ENCODE measurements around the gene RAB10.
A peak's percentile ranks its signal among the peaks of the same experiment; 100 is the strongest.
"Not testable (repeated sequence)": the region's sequence is repeated elsewhere in the genome, so short reads cannot be mapped to it uniquely, and the experiment has no call there.

RAB10 gene

GRCh38 chr2:26016012-26016705 lies 17.7 kb upstream of the RAB10 start:
- Histone ChIP-seq H3K9me3 (ENCODE audit: control insufficient read depth, insufficient read depth, low read length) (no peaks in the 10 kb centered on the region), H3K4me1 (ENCODE audit: control insufficient read depth, insufficient read depth, low read length) (0 out of 2 replicates have a peak, but pooled peaks cover 3% of the 10 kb centered on the region), H3K36me3 (ENCODE audit: control insufficient read depth, insufficient read depth, low read length) (no peaks in the 10 kb centered on the region), H3K27ac (ENCODE audit: low read length) (no peak overlapping the region), H3K27me3 (ENCODE audit: control insufficient read depth, insufficient read depth, low read length) (no peaks in the 10 kb centered on the region), H3K4me3 (ENCODE audit: low read length) (no peak overlapping the region)
- no peak for DNase-seq (ENCODE audit: low read depth, low spot score)
- no CpG with 5 or more reads among the region's 13 CpGs for WGBS (ENCODE audit: insufficient coverage, insufficient read length)

GRCh38 chr2:26016706-26017045 lies 17.2 kb upstream of the RAB10 start:
- H3K4me1 ChIP-seq (ENCODE audit: control insufficient read depth, insufficient read depth, low read length); H3K9me3 ChIP-seq (ENCODE audit: control insufficient read depth, insufficient read depth, low read length); H3K27me3 ChIP-seq (ENCODE audit: control insufficient read depth, insufficient read depth, low read length); H3K4me3 ChIP-seq (ENCODE audit: low read length); H3K36me3 ChIP-seq (ENCODE audit: control insufficient read depth, insufficient read depth, low read length); DNase-seq (ENCODE audit: low read depth, low spot score); H3K27ac ChIP-seq (ENCODE audit: low read length): not testable (repeated sequence)
- WGBS (ENCODE audit: insufficient coverage, insufficient read length), result no CpG with 5 or more reads among the region's 4 CpGs

- H3K9me3 ChIP-seq (ENCODE audit: control insufficient read depth, insufficient read depth, low read length), result no peaks in the 10 kb centered on the region
- no peak overlapping the region for H3K27ac ChIP-seq (ENCODE audit: low read length)
- no peaks in the 10 kb centered on the region for H3K27me3 ChIP-seq (ENCODE audit: control insufficient read depth, insufficient read depth, low read length)
- H3K4me1 ChIP-seq (ENCODE audit: control insufficient read depth, insufficient read depth, low read length), result no peaks in the 10 kb centered on the region
- WGBS (ENCODE audit: insufficient coverage, insufficient read length), result no CpG with 5 or more reads among the region's 5 CpGs
- no peak overlapping the region for H3K4me3 ChIP-seq (ENCODE audit: low read length)
- H3K36me3 ChIP-seq (ENCODE audit: control insufficient read depth, insufficient read depth, low read length), result no peaks in the 10 kb centered on the region
- DNase-seq (ENCODE audit: low read depth, low spot score), result no peak
These were observed 16.3 kb upstream of the RAB10 start for GRCh38 chr2:26017464-26018183.

GRCh38 chr2:26018184-26019055 lies 15.5 kb upstream of the RAB10 start:
- H3K9me3 ChIP-seq (ENCODE audit: control insufficient read depth, insufficient read depth, low read length), result no peaks in the 10 kb centered on the region
- no peaks in the 10 kb centered on the region for H3K36me3 ChIP-seq (ENCODE audit: control insufficient read depth, insufficient read depth, low read length)
- H3K27me3 ChIP-seq (ENCODE audit: control insufficient read depth, insufficient read depth, low read length), result no peaks in the 10 kb centered on the region
- no peaks in the 10 kb centered on the region for H3K4me1 ChIP-seq (ENCODE audit: control insufficient read depth, insufficient read depth, low read length)
- H3K4me3 ChIP-seq (ENCODE audit: low read length), result no peak overlapping the region
- no peak for DNase-seq (ENCODE audit: low read depth, low spot score)
- H3K27ac ChIP-seq (ENCODE audit: low read length), result no peak overlapping the region
- no CpG with 5 or more reads among the region's 3 CpGs for WGBS (ENCODE audit: insufficient coverage, insufficient read length)

GRCh38 chr2:26020231-26020640 lies 13.6 kb upstream of the RAB10 start:
- H3K9me3 ChIP-seq (ENCODE audit: control insufficient read depth, insufficient read depth, low read length), result no peaks in the 10 kb centered on the region
- no CpG with 5 or more reads among the region's 4 CpGs for WGBS (ENCODE audit: insufficient coverage, insufficient read length)
- no peaks in the 10 kb centered on the region for H3K27me3 ChIP-seq (ENCODE audit: control insufficient read depth, insufficient read depth, low read length)
- DNase-seq (ENCODE audit: low read depth, low spot score), result no peak
- H3K4me3 ChIP-seq (ENCODE audit: low read length), result no peak overlapping the region
- no peaks in the 10 kb centered on the region for H3K4me1 ChIP-seq (ENCODE audit: control insufficient read depth, insufficient read depth, low read length)
- H3K27ac ChIP-seq (ENCODE audit: low read length), result no peak overlapping the region
- no peaks in the 10 kb centered on the region for H3K36me3 ChIP-seq (ENCODE audit: control insufficient read depth, insufficient read depth, low read length)

- H3K27ac ChIP-seq (ENCODE audit: low read length), result no peak overlapping the region
- H3K4me3 ChIP-seq (ENCODE audit: low read length), result no peak overlapping the region
- no peaks in the 10 kb centered on the region for H3K4me1 ChIP-seq (ENCODE audit: control insufficient read depth, insufficient read depth, low read length)
- no peaks in the 10 kb centered on the region for H3K9me3 ChIP-seq (ENCODE audit: control insufficient read depth, insufficient read depth, low read length)
- DNase-seq (ENCODE audit: low read depth, low spot score), result no peak
- WGBS (ENCODE audit: insufficient coverage, insufficient read length), result no CpG with 5 or more reads among the region's 2 CpGs
- H3K36me3 ChIP-seq (ENCODE audit: control insufficient read depth, insufficient read depth, low read length), result no peaks in the 10 kb centered on the region
- H3K27me3 ChIP-seq (ENCODE audit: control insufficient read depth, insufficient read depth, low read length), result no peaks in the 10 kb centered on the region
These were observed 9.6 kb upstream of the RAB10 start for GRCh38 chr2:26024260-26024659.

GRCh38 chr2:26025509-26025908 lies 8.4 kb upstream of the RAB10 start:
- H3K4me3 ChIP-seq (ENCODE audit: low read length), result no peak overlapping the region
- no peak for DNase-seq (ENCODE audit: low read depth, low spot score)
- H3K36me3 ChIP-seq (ENCODE audit: control insufficient read depth, insufficient read depth, low read length), result no peaks in the 10 kb centered on the region
- H3K27me3 ChIP-seq (ENCODE audit: control insufficient read depth, insufficient read depth, low read length), result no peaks in the 10 kb centered on the region
- no peaks in the 10 kb centered on the region for H3K9me3 ChIP-seq (ENCODE audit: control insufficient read depth, insufficient read depth, low read length)
- no peak overlapping the region for H3K27ac ChIP-seq (ENCODE audit: low read length)
- H3K4me1 ChIP-seq (ENCODE audit: control insufficient read depth, insufficient read depth, low read length), result no peaks in the 10 kb centered on the region

- not testable (repeated sequence) for DNase-seq (ENCODE audit: low read depth, low spot score); H3K4me3 ChIP-seq (ENCODE audit: low read length); H3K4me1 ChIP-seq (ENCODE audit: control insufficient read depth, insufficient read depth, low read length); H3K27ac ChIP-seq (ENCODE audit: low read length); H3K36me3 ChIP-seq (ENCODE audit: control insufficient read depth, insufficient read depth, low read length); H3K27me3 ChIP-seq (ENCODE audit: control insufficient read depth, insufficient read depth, low read length); H3K9me3 ChIP-seq (ENCODE audit: control insufficient read depth, insufficient read depth, low read length)
- WGBS (ENCODE audit: insufficient coverage, insufficient read length), result no CpG with 5 or more reads among the region's 16 CpGs
These were observed 5.8 kb upstream of the RAB10 start for GRCh38 chr2:26028083-26028482.

- peak overlapping the region; percentile 60; the same call in 1 of the 2 replicates for H3K4me3 ChIP-seq (ENCODE audit: low read length)
- not testable (repeated sequence) for H3K27me3 ChIP-seq (ENCODE audit: control insufficient read depth, insufficient read depth, low read length); H3K9me3 ChIP-seq (ENCODE audit: control insufficient read depth, insufficient read depth, low read length); H3K36me3 ChIP-seq (ENCODE audit: control insufficient read depth, insufficient read depth, low read length); H3K27ac ChIP-seq (ENCODE audit: low read length); H3K4me1 ChIP-seq (ENCODE audit: control insufficient read depth, insufficient read depth, low read length); DNase-seq (ENCODE audit: low read depth, low spot score)
- WGBS (ENCODE audit: insufficient coverage, insufficient read length), result no CpG with 5 or more reads among the region's 24 CpGs
These were observed 1.2 kb upstream of the RAB10 start for GRCh38 chr2:26032586-26033269.

GRCh38 chr2:26033270-26033817 lies 540 bp upstream of the RAB10 start:
- H3K4me1 ChIP-seq (ENCODE audit: control insufficient read depth, insufficient read depth, low read length), result peaks cover 2% of the 10 kb centered on the region; the same call in 1 of the 2 replicates
- peak overlapping the region; percentile 60; the same call in 1 of the 2 replicates for H3K4me3 ChIP-seq (ENCODE audit: low read length)

More at GRCh38 chr2:26033270-26033817, 540 bp upstream of the RAB10 start:
- WGBS (ENCODE audit: insufficient coverage, insufficient read length), result no CpG with 5 or more reads among the region's 38 CpGs
- H3K36me3 ChIP-seq (ENCODE audit: control insufficient read depth, insufficient read depth, low read length), result no peaks in the 10 kb centered on the region
- H3K9me3 ChIP-seq (ENCODE audit: control insufficient read depth, insufficient read depth, low read length), result no peaks in the 10 kb centered on the region
- no peak overlapping the region for H3K27ac ChIP-seq (ENCODE audit: low read length)
- peak; percentile 39 for DNase-seq (ENCODE audit: low read depth, low spot score)
- H3K27me3 ChIP-seq (ENCODE audit: control insufficient read depth, insufficient read depth, low read length), result no peaks in the 10 kb centered on the region

Measured in iPS DF 6.9 (cell line).